HepG2 (cell line): ENCODE results near the gene SORBS2. TPM values are rescaled to one million over a fixed set of nuclear protein-coding genes. Genes with fewer than 3 reads are reported as not detected.

Experiments
- ATAC-seq: fragments of 200-7000 bp; cut with Tn5 transposase; 3 replicates; pipeline ENCODE4 v1.9.1; 2020; ENCODE audit warnings: mild to moderate bottlenecking, moderate library complexity
- BruUV-seq: library from RNA; stranded (reverse); fragments of 400-500 nt; replicated peaks from 2 replicates; lab custom pipeline; 2021; lab: Mats Ljungman, UMichigan
- CTCF ChIA-PET: fragments of 300-600 bp; formaldehyde crosslinking; extraction: SDS; loops from one replicate; lab custom pipeline; 2021; ENCODE audit warnings: low total read pairs, inconsistent platforms, low intra/inter-chr PET ratio; lab: Yijun Ruan, JAX
- POLR2A ChIA-PET: fragments of 350-600 bp; sonication (Branson Sonifier 250); formaldehyde crosslinking; loops from one replicate; lab custom pipeline; 2020; ENCODE audit warnings: antibody characterized with exemption, inconsistent platforms; lab: Yijun Ruan, JAX
- DNase-seq: peaks from one replicate; pipeline ENCODE4 v3.0.0-alpha.2; 2015; ENCODE audit warnings: low spot score
- FAIRE-seq: peaks from 3 replicates; lab custom pipeline; 2011; peaks lifted over from hg19 to GRCh38; lab: Jason Lieb, UNC
- H2AFZ ChIP-seq: one replicate; pipeline ENCODE4 v1.6.1; 2011; ENCODE audit warnings: low read length, inconsistent platforms
- H3K27ac ChIP-seq: fragments of 300-600 bp; 3 replicates; pipeline ENCODE4 v1.8.0; 2011; ENCODE audit warnings: mixed run types, mild to moderate bottlenecking, mixed read lengths, low read length, inconsistent platforms; ENCODE audit not compliant: insufficient read depth; ENCODE audit errors: extremely low read length
- H3K27me3 ChIP-seq, 2 experiments: fragments of 200-600 bp in 1 of 2; 2 replicates in 1 of 2; 3 replicates in 1 of 2; pipeline versions ENCODE4 v1.6.0 to v1.8.0; 2011; ENCODE audit warnings: low read length in 2 of 2, mild to moderate bottlenecking in 2 of 2, moderate library complexity in 2 of 2, inconsistent platforms in 1 of 2; ENCODE audit not compliant: insufficient read depth in 2 of 2, control insufficient read depth in 1 of 2
- H3K36me3 ChIP-seq, 2 experiments: fragments of 200-600 bp in 1 of 2; replicated peaks in 1 of 2; 2 replicates in 1 of 2; 3 replicates in 1 of 2; pipeline versions ENCODE4 v1.5.1 to v1.8.0; 2011; ENCODE audit warnings: low read length in 2 of 2, inconsistent platforms in 1 of 2; ENCODE audit not compliant: insufficient read depth in 2 of 2, control insufficient read depth in 1 of 2
- H3K4me1 ChIP-seq: 2 replicates; pipeline ENCODE4 v1.5.1; 2012; ENCODE audit warnings: low read length, inconsistent platforms; ENCODE audit not compliant: insufficient read depth
- H3K4me2 ChIP-seq: 2 replicates; pipeline ENCODE4 v1.6.0; 2011; ENCODE audit warnings: low read depth, low read length, inconsistent platforms
- H3K4me3 ChIP-seq, 3 experiments: fragments of 200-600 bp in 1 of 3; sonication (generic), shearing (Covaris generic) in 1 of 3; replicated peaks in 1 of 3; 2 replicates each; pipeline ENCODE4 v1.5.1; 2011 to 2016; ENCODE audit warnings: low read length in 3 of 3, inconsistent platforms in 2 of 3, low read depth in 2 of 3, mild to moderate bottlenecking in 2 of 3, control low read depth in 1 of 3, mixed read lengths in 1 of 3; ENCODE audit not compliant: insufficient read depth in 1 of 3
- H3K79me2 ChIP-seq: one replicate; pipeline ENCODE4 v1.6.1; 2011; ENCODE audit warnings: low read length, inconsistent platforms; ENCODE audit not compliant: insufficient read depth
- H3K9ac ChIP-seq: 2 replicates; pipeline ENCODE4 v1.6.0; 2011; ENCODE audit warnings: mild to moderate bottlenecking, low read depth, low read length, inconsistent platforms; ENCODE audit not compliant: insufficient read depth
- H3K9me3 ChIP-seq: 2 replicates; pipeline ENCODE4 v1.5.1; 2012; ENCODE audit warnings: mild to moderate bottlenecking, low read length
- H4K20me1 ChIP-seq: 2 replicates; pipeline ENCODE4 v1.6.0; 2011; ENCODE audit warnings: inconsistent platforms, mild to moderate bottlenecking, low read length, moderate library complexity; ENCODE audit not compliant: insufficient read depth
- EED ChIP-seq: sonication (generic); formaldehyde crosslinking; IDR thresholded peaks from 2 replicates; pipeline ENCODE4 v1.5.0; 2020; ENCODE audit warnings: mild to moderate bottlenecking, missing genetic modification reagents
- EZH2 ChIP-seq: conservative IDR thresholded peaks from 2 replicates; pipeline ENCODE4 v1.6.1; 2012; ENCODE audit warnings: mild to moderate bottlenecking, low read depth, low read length, moderate library complexity
- HOXA3 ChIP-seq: sonication (generic); formaldehyde crosslinking; IDR thresholded peaks from 2 replicates; pipeline ENCODE4 v1.5.0; 2020; ENCODE audit warnings: missing genetic modification reagents
- MXD1 ChIP-seq: sonication (generic); formaldehyde crosslinking; IDR thresholded peaks from 2 replicates; pipeline ENCODE4 v1.4.0; 2020; ENCODE audit warnings: mild to moderate bottlenecking, missing genetic modification reagents
- NCOA1 ChIP-seq: sonication (generic); formaldehyde crosslinking; IDR thresholded peaks from 2 replicates; pipeline ENCODE4 v1.9.0; 2021; ENCODE audit warnings: missing genetic modification reagents
- REL ChIP-seq: sonication (generic); formaldehyde crosslinking; conservative IDR thresholded peaks from 2 replicates; pipeline ENCODE4 v1.8.0; 2022; ENCODE audit warnings: mild to moderate bottlenecking, missing genetic modification reagents, moderate library complexity
- SNAPC2 ChIP-seq: sonication (generic); formaldehyde crosslinking; IDR thresholded peaks from 2 replicates; pipeline ENCODE4 v1.8.1; 2022; ENCODE audit warnings: mild to moderate bottlenecking, missing genetic modification reagents
- U2AF2 ChIP-seq: fragments of 200-400 bp; formaldehyde crosslinking; IDR thresholded peaks from 2 replicates; pipeline ENCODE4 v1.6.1; 2017; ENCODE audit warnings: low read depth, mild to moderate bottlenecking, low read length
- YEATS4 ChIP-seq: sonication (generic); formaldehyde crosslinking; IDR thresholded peaks from 2 replicates; pipeline ENCODE4 v1.4.0; 2020; ENCODE audit warnings: missing genetic modification reagents, borderline replicate concordance
- ZFP36 ChIP-seq: fragments of 150-350 bp; IDR thresholded peaks from 2 replicates; pipeline ENCODE4 v1.6.1; 2018; ENCODE audit warnings: borderline replicate concordance, low read length, low read depth; ENCODE audit not compliant: partially characterized antibody
- ZNF296 ChIP-seq: sonication (generic); formaldehyde crosslinking; conservative IDR thresholded peaks from 2 replicates; pipeline ENCODE4 v1.5.0; 2020; ENCODE audit warnings: mild to moderate bottlenecking, missing genetic modification reagents
- ZNF570 ChIP-seq: sonication (generic); formaldehyde crosslinking; IDR thresholded peaks from 2 replicates; pipeline ENCODE4 v1.4.0; 2020; ENCODE audit warnings: mild to moderate bottlenecking, missing genetic modification reagents, borderline replicate concordance
- ZNF646 ChIP-seq: sonication (generic); formaldehyde crosslinking; IDR thresholded peaks from 2 replicates; pipeline ENCODE4 v1.9.0; 2021; ENCODE audit warnings: mild to moderate bottlenecking, missing genetic modification reagents
- ZNF709 ChIP-seq: sonication (generic); formaldehyde crosslinking; IDR thresholded peaks from 2 replicates; pipeline ENCODE4 v1.5.0; 2020; ENCODE audit warnings: mild to moderate bottlenecking, missing genetic modification reagents
- WGBS: methylation state at CpG from one replicate; pipeline ENCODE4 v1.1.6; 2017; ENCODE audit warnings: low lambda C conversion rate; 5-methylcytosine and 5-hydroxymethylcytosine counted together
- in situ Hi-C: cut with HindIII; loops from 2 replicates; pipeline ENCODE4 v1.10.0; 2017; ENCODE audit warnings: low pct_unique_long_range_greater_than_20kb; ENCODE audit not compliant: extremely low pct_ligation_motif_present
- intact Hi-C: fragments of 100-400 bp; cut with micrococcal nuclease; formaldehyde crosslinking; loops from one replicate; pipeline ENCODE4 v1.10.0; 2022; ENCODE audit not compliant: unreplicated experiment
- polyA plus RNA-seq, 8 experiments: library from polyadenylated mRNA; depleted of rRNA in 3 of 8; stranded (reverse) in 7 of 8; unstranded in 1 of 8; fragments of >200 nt; fragmentation: Illumina TruSeq in 4 of 8; extraction: Trizol in 4 of 8; gene quantifications; 2 replicates each; pipeline versions ENCODE4 v1.2.1 to v1.2.3, GENCODE V29; 2011 to 2016; ENCODE audit warnings: low read depth in 4 of 8, missing spikeins in 1 of 8, mixed read lengths in 1 of 8; ENCODE audit not compliant: insufficient read depth in 1 of 8
- total RNA-seq, 5 experiments: library from RNA; depleted of rRNA; stranded (reverse); fragments of >200 nt; fragmentation: Illumina TruSeq; extraction: Trizol; gene quantifications; 2 replicates each; pipeline ENCODE4 v1.2.3, GENCODE V29; 2016; ENCODE audit warnings: low read depth in 1 of 5
- TF ChIP-seq, protein P1 (sequence below): sonication (generic); formaldehyde crosslinking; IDR thresholded peaks from 2 replicates; pipeline ENCODE4 v1.4.0; 2020; ENCODE audit warnings: missing genetic modification reagents

The SORBS2 gene
- total and polyA plus RNA-seq, 2 of the 13 experiments (the other 11 are each of a cell fraction or from before 2014, with no cell fraction given), result 25.0 to 80.5 TPM

GRCh38 chr4:185542626-185543315 lies 269.2 kb downstream of the SORBS2 start:
- ChIA-PET POLR2A (no interaction called here), CTCF (no interaction called here)
- intact Hi-C loops, result no loop called here

More at GRCh38 chr4:185542626-185543315, 269.2 kb downstream of the SORBS2 start:
- Histone ChIP-seq H3K9ac (no peak overlapping the region), H3K4me1 (peaks cover 8% of the 10 kb centered on the region; the same call in 1 of the 2 replicates), H3K27me3 (peaks cover 0 to 63% of the 10 kb centered on the region in 2 experiments; a peak in 4 of 5 replicates), H3K4me3 (no peak overlapping the region), H3K79me2 (no peaks in the 10 kb centered on the region), H3K9me3 (no peaks in the 10 kb centered on the region), H3K27ac (no peak overlapping the region), H2AFZ (no peak overlapping the region), H3K36me3 (no peaks in the 10 kb centered on the region), H4K20me1 (no peaks in the 10 kb centered on the region), H3K4me2 (no peak overlapping the region)
- ATAC-seq (no peak), FAIRE-seq (no peak), DNase-seq (no peak)
- BruUV-seq, result no TSS peak
- in situ Hi-C loops, result no loop called here
- TF ChIP-seq ZNF709 (CRISPR knock-in tag) (no peak), U2AF2 (no peak), ZFP36 (no peak), EED (CRISPR knock-in tag) (no peak), YEATS4 (CRISPR knock-in tag) (no peak), MXD1 (CRISPR knock-in tag) (no peak), ZNF570 (no peak), ZNF296 (CRISPR knock-in tag) (no peak), ZNF646 (CRISPR knock-in tag) (no peak), EZH2 (no peak), SNAPC2 (CRISPR knock-in tag) (no peak), NCOA1 (CRISPR knock-in tag) (no peak), HOXA3 (CRISPR knock-in tag) (no peak), REL (CRISPR knock-in tag) (no peak)
- TF ChIP-seq, protein P1, sequence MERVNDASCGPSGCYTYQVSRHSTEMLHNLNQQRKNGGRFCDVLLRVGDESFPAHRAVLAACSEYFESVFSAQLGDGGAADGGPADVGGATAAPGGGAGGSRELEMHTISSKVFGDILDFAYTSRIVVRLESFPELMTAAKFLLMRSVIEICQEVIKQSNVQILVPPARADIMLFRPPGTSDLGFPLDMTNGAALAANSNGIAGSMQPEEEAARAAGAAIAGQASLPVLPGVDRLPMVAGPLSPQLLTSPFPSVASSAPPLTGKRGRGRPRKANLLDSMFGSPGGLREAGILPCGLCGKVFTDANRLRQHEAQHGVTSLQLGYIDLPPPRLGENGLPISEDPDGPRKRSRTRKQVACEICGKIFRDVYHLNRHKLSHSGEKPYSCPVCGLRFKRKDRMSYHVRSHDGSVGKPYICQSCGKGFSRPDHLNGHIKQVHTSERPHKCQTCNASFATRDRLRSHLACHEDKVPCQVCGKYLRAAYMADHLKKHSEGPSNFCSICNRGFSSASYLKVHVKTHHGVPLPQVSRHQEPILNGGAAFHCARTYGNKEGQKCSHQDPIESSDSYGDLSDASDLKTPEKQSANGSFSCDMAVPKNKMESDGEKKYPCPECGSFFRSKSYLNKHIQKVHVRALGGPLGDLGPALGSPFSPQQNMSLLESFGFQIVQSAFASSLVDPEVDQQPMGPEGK (CRISPR knock-in tag), result no peak
- 44% methylated on average over 14 of the region's 14 CpGs for WGBS
